Measurements from ENCODE around the gene DEPDC7.
A peak's percentile ranks its signal among the peaks of the same experiment; 100 is the strongest.
"Not testable (repeated sequence)": the region's sequence is repeated elsewhere in the genome, so short reads cannot be mapped to it uniquely, and the experiment has no call there.

The DEPDC7 gene

GRCh38 chr11:33015621-33016551, at the start of gene DEPDC7:
Gene DEPDC7, plus strand, starts transcription at chr11:33015878. Its CDS starts 78 bp downstream, at chr11:33015956.
- DNase-seq: peak; percentile 44

GRCh38 chr11:32968541-32968940, 47.1 kb upstream of the DEPDC7 start:
- no peak for DNase-seq

- DNase-seq: not testable (repeated sequence)
Measured at GRCh38 chr11:32972233-32972632, 43.4 kb upstream of the DEPDC7 start.

GRCh38 chr11:32972781-32973180, 42.9 kb upstream of the DEPDC7 start:
- no peak for DNase-seq

GRCh38 chr11:32982626-32983025, 33.1 kb upstream of the DEPDC7 start:
- DNase-seq: no peak

GRCh38 chr11:32983506-32983905, 32.2 kb upstream of the DEPDC7 start:
- no peak for DNase-seq

- no peak for DNase-seq
Measured at GRCh38 chr11:32985600-32985999, 30.1 kb upstream of the DEPDC7 start.

GRCh38 chr11:32987851-32988250, 27.8 kb upstream of the DEPDC7 start:
- no peak for DNase-seq

- no peak for DNase-seq
Measured at GRCh38 chr11:32990481-32990880, 25.2 kb upstream of the DEPDC7 start.

GRCh38 chr11:32991427-32991826, 24.3 kb upstream of the DEPDC7 start:
- no peak for DNase-seq

GRCh38 chr11:32991898-32992297, 23.8 kb upstream of the DEPDC7 start:
- DNase-seq: no peak

GRCh38 chr11:33000181-33000580, 15.5 kb upstream of the DEPDC7 start:
- no peak for DNase-seq

GRCh38 chr11:33001281-33001680, 14.4 kb upstream of the DEPDC7 start:
- no peak for DNase-seq

GRCh38 chr11:33001751-33002542, 13.7 kb upstream of the DEPDC7 start:
- no peak for DNase-seq

- DNase-seq: no peak
Measured at GRCh38 chr11:33005175-33005574, 10.5 kb upstream of the DEPDC7 start.

GRCh38 chr11:33006010-33006409, 9.7 kb upstream of the DEPDC7 start:
- DNase-seq: no peak

- DNase-seq: no peak
Measured at GRCh38 chr11:33013755-33014154, 1.9 kb upstream of the DEPDC7 start.

- DNase-seq: no peak
Measured at GRCh38 chr11:33016654-33017053, 976 bp downstream of the DEPDC7 start.

- DNase-seq: no peak
Measured at GRCh38 chr11:33017478-33017877, 1.8 kb downstream of the DEPDC7 start.

GRCh38 chr11:33017965-33018364, 2.3 kb downstream of the DEPDC7 start:
- DNase-seq: no peak

- DNase-seq: no peak
Measured at GRCh38 chr11:33018840-33019239, 3.2 kb downstream of the DEPDC7 start.

GRCh38 chr11:33021501-33021900, 5.8 kb downstream of the DEPDC7 start:
- DNase-seq: no peak

- no peak for DNase-seq
Measured at GRCh38 chr11:33021937-33022336, 6.3 kb downstream of the DEPDC7 start.

- no peak for DNase-seq
Measured at GRCh38 chr11:33025339-33025722, 9.7 kb downstream of the DEPDC7 start.
